GM19395 (cell line): Measurements from ENCODE around the gene RAG2.

Source experiments
- ATAC-seq: cut with Tn5 transposase; IDR thresholded peaks from one replicate; pipeline ENCODE4 v1.9.1; 2021; ENCODE audit warnings: mild to moderate bottlenecking, moderate library complexity; ENCODE audit not compliant: unreplicated experiment

RAG2 gene

GRCh38 chr11:36601155-36601554 is 3.1 kb upstream of the RAG2 start:
- no peak for ATAC-seq

GRCh38 chr11:36600180-36600579 is 2.1 kb upstream of the RAG2 start:
- no peak for ATAC-seq

GRCh38 chr11:36596880-36597279 is 1.2 kb downstream of the RAG2 start:
- no peak for ATAC-seq

GRCh38 chr11:36594316-36594989 is 3.6 kb downstream of the RAG2 start, which contains the start of gene IFTAP:
Gene IFTAP (plus strand): TSS chr11:36594502. CDS start chr11:36610104, 15,602 bp downstream.
- ATAC-seq, result peak; percentile 94

- ATAC-seq, result no peak
These were observed 6.6 kb downstream of the RAG2 start for GRCh38 chr11:36591433-36591832.

- no peak for ATAC-seq
These were observed 7.5 kb downstream of the RAG2 start for GRCh38 chr11:36590513-36590912.

GRCh38 chr11:36588099-36588498 is 9.9 kb downstream of the RAG2 start:
- ATAC-seq, result no peak

GRCh38 chr11:36586543-36586942 is 11.5 kb downstream of the RAG2 start:
- ATAC-seq, result peak; percentile 61

- no peak for ATAC-seq
These were observed 14.4 kb downstream of the RAG2 start for GRCh38 chr11:36583667-36584066.

GRCh38 chr11:36581536-36581935 is 16.5 kb downstream of the RAG2 start:
- ATAC-seq, result no peak

- ATAC-seq, result no peak
These were observed 19.6 kb downstream of the RAG2 start for GRCh38 chr11:36578458-36578857.

GRCh38 chr11:36577859-36578258 is 20.2 kb downstream of the RAG2 start:
- no peak for ATAC-seq

GRCh38 chr11:36577373-36577772 is 20.7 kb downstream of the RAG2 start:
- no peak for ATAC-seq

GRCh38 chr11:36574486-36574885 is 23.6 kb downstream of the RAG2 start:
- no peak for ATAC-seq

- no peak for ATAC-seq
These were observed 28.9 kb downstream of the RAG2 start for GRCh38 chr11:36569095-36569494.

- ATAC-seq, result no peak
These were observed 30.3 kb downstream of the RAG2 start, which contains the start of gene RAG1 for GRCh38 chr11:36567694-36568093. Gene RAG1 (plus strand): TSS chr11:36568007. CDS start chr11:36573305, 5,298 bp downstream.

- ATAC-seq, result no peak
These were observed 31.5 kb downstream of the RAG2 start for GRCh38 chr11:36566407-36567053.

- ATAC-seq, result no peak
These were observed 32.9 kb downstream of the RAG2 start for GRCh38 chr11:36565031-36565610.

- peak; percentile 74 for ATAC-seq
These were observed 33.5 kb downstream of the RAG2 start for GRCh38 chr11:36564376-36565030.

GRCh38 chr11:36558571-36559413 is 39.2 kb downstream of the RAG2 start:
- ATAC-seq, result peak; percentile 98

- no peak for ATAC-seq
These were observed 40.0 kb downstream of the RAG2 start for GRCh38 chr11:36557991-36558390.
